ENCODE measurements around the gene MED31.

GRCh38 chr17:6639014-6639585 lies 12.3 kb downstream of the MED31 start:
- TF ChIP-seq ATF7-NPFF (CRISPR knock-in tag; IDR thresholded peaks at IDR 0.05; ENCODE audit: low read depth) (no peak), RBAK (CRISPR knock-in tag; IDR thresholded peaks at IDR 0.05) (no peak), ZNF704 (CRISPR knock-in tag; IDR thresholded peaks at IDR 0.05; ENCODE audit: borderline replicate concordance) (no peak), ZFP82 (CRISPR knock-in tag; IDR thresholded peaks at IDR 0.05; ENCODE audit: borderline replicate concordance) (no peak), PAF1 (CRISPR knock-in tag; IDR thresholded peaks at IDR 0.05) (no peak), THRA (CRISPR knock-in tag; IDR thresholded peaks at IDR 0.05; ENCODE audit: borderline replicate concordance) (no peak), ZNF382 (CRISPR knock-in tag; IDR thresholded peaks at IDR 0.05; ENCODE audit: borderline replicate concordance) (no peak), ETV6 (CRISPR knock-in tag; conservative IDR thresholded peaks at IDR 0.05) (no peak), ZNF510 (CRISPR knock-in tag; IDR thresholded peaks at IDR 0.05; ENCODE audit: low read depth) (no peak), CBX5 (CRISPR knock-in tag; IDR thresholded peaks at IDR 0.05; ENCODE audit: borderline replicate concordance) (no peak)
- TF ChIP-seq, protein P1, sequence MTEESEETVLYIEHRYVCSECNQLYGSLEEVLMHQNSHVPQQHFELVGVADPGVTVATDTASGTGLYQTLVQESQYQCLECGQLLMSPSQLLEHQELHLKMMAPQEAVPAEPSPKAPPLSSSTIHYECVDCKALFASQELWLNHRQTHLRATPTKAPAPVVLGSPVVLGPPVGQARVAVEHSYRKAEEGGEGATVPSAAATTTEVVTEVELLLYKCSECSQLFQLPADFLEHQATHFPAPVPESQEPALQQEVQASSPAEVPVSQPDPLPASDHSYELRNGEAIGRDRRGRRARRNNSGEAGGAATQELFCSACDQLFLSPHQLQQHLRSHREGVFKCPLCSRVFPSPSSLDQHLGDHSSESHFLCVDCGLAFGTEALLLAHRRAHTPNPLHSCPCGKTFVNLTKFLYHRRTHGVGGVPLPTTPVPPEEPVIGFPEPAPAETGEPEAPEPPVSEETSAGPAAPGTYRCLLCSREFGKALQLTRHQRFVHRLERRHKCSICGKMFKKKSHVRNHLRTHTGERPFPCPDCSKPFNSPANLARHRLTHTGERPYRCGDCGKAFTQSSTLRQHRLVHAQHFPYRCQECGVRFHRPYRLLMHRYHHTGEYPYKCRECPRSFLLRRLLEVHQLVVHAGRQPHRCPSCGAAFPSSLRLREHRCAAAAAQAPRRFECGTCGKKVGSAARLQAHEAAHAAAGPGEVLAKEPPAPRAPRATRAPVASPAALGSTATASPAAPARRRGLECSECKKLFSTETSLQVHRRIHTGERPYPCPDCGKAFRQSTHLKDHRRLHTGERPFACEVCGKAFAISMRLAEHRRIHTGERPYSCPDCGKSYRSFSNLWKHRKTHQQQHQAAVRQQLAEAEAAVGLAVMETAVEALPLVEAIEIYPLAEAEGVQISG (CRISPR knock-in tag; IDR thresholded peaks at IDR 0.05) = no peak

Data from HepG2 (cell line).